CD8-positive, alpha-beta memory T cell (primary cell): ENCODE measurements around the gene IFNA16. TPM values are rescaled to one million over a fixed set of nuclear protein-coding genes. Genes with fewer than 3 reads are reported as not detected.
"Not testable (repeated sequence)": the region's sequence is repeated elsewhere in the genome, so short reads cannot be mapped to it uniquely, and the experiment has no call there.

ENCODE experiments used
- CTCF ChIA-PET: fragments of 350-600 bp; sonication (Branson Sonifier 250); formaldehyde crosslinking; loops from one replicate; lab custom pipeline; 2021; ENCODE audit warnings: antibody characterized with exemption; lab: Charles Lee
- POLR2A ChIA-PET: fragments of 350-600 bp; sonication (Branson Sonifier 250); formaldehyde crosslinking; loops from one replicate; lab custom pipeline; 2021; ENCODE audit warnings: antibody characterized with exemption; lab: Charles Lee
- DNase-seq, 5 donors: peaks; one replicate each; pipeline versions ENCODE4 v3.0.0 to v3.0.0-alpha.2; 2020 to 2022; ENCODE audit warnings: mixed read lengths in 1 of 5
- H3K27ac ChIP-seq: one replicate; pipeline ENCODE4 v1.7.0; 2013; ENCODE audit warnings: low read depth, mild to moderate bottlenecking, low read length, moderate library complexity
- H3K27me3 ChIP-seq: 2 replicates; pipeline ENCODE4 v1.7.0; 2013; ENCODE audit warnings: low read length, mild to moderate bottlenecking; ENCODE audit not compliant: insufficient read depth, poor library complexity, severe bottlenecking
- H3K36me3 ChIP-seq: 2 replicates; pipeline ENCODE4 v1.7.0; 2013; ENCODE audit warnings: mild to moderate bottlenecking, low read length, moderate library complexity; ENCODE audit not compliant: insufficient read depth
- H3K4me1 ChIP-seq: 2 replicates; pipeline ENCODE4 v1.7.0; 2013; ENCODE audit warnings: mild to moderate bottlenecking, low read length, moderate library complexity; ENCODE audit not compliant: insufficient read depth
- H3K4me3 ChIP-seq: 2 replicates; pipeline ENCODE4 v1.7.0; 2013; ENCODE audit warnings: mild to moderate bottlenecking, low read length
- H3K9me3 ChIP-seq: 2 replicates; pipeline ENCODE4 v1.7.0; 2013; ENCODE audit warnings: mild to moderate bottlenecking, low read length
- H3K27ac Mint-ChIP-seq, 8 donors: one replicate each; pipeline ENCODE4 v1.8.0; 2020 to 2021; ENCODE audit warnings: mixed read lengths in 8 of 8, mild to moderate bottlenecking in 6 of 8, inconsistent platforms in 3 of 8, moderate library complexity in 3 of 8
- H3K27me3 Mint-ChIP-seq, 2 donors: one replicate each; pipeline ENCODE4 v1.8.0; 2020 to 2021; ENCODE audit warnings: mixed read lengths in 2 of 2, mild to moderate bottlenecking in 1 of 2, moderate library complexity in 1 of 2
- H3K36me3 Mint-ChIP-seq, 3 donors: one replicate each; pipeline ENCODE4 v1.8.0; 2020 to 2021; ENCODE audit warnings: mixed read lengths in 3 of 3, inconsistent platforms in 1 of 3, mild to moderate bottlenecking in 1 of 3
- H3K4me1 Mint-ChIP-seq, 3 donors: one replicate each; pipeline ENCODE4 v1.8.0; 2020 to 2021; ENCODE audit warnings: mixed read lengths in 3 of 3, inconsistent platforms in 1 of 3, mild to moderate bottlenecking in 1 of 3
- H3K4me3 Mint-ChIP-seq, 7 donors: one replicate each; pipeline ENCODE4 v1.8.0; 2020 to 2021; ENCODE audit warnings: mixed read lengths in 7 of 7, mild to moderate bottlenecking in 6 of 7, moderate library complexity in 4 of 7, inconsistent platforms in 2 of 7
- H3K9me3 Mint-ChIP-seq, 5 donors: one replicate each; pipeline ENCODE4 v1.8.0; 2020 to 2022; ENCODE audit warnings: mixed read lengths in 5 of 5, mild to moderate bottlenecking in 3 of 5, moderate library complexity in 2 of 5, inconsistent platforms in 1 of 5
- polyA plus RNA-seq: library from polyadenylated mRNA; unstranded; fragments of 300-500 nt; fragmentation: Illumina TruSeq; gene quantifications from one replicate; pipeline ENCODE4 v1.2.3, GENCODE V29; 2021
- total RNA-seq, 2 experiments: library from RNA; stranded (reverse); gene quantifications; one replicate each; pipeline ENCODE4 v1.2.3, GENCODE V29; 2021

Gene IFNA16
- not detected for total RNA-seq
- polyA plus RNA-seq = not detected

DNA sequence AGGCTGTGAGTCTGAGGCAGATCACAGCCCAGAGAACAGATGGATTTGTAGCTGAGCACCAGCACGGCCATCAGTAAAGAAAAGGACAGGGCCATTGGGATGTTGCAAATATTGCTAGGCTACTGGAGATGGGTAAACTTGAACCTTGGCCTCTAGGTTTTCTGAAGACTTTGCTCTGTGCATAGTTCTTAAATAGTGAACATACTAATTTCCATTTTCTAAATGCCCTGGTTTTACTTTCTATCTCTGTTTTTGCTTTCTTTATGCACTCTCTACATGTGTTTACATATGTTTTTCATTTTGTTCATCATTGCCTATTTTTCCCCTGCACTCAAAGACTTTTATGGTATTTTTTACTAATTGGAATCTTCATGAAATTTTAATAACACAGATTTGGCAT, at the start of gene IFNA16:
Gene IFNA16, minus strand, starts transcription at position 101 of the 400 bp plus-strand sequence. Its CDS starts 6 bp downstream, at position 95.
- H3K4me1 ChIP-seq, H3K27ac Mint-ChIP-seq, H3K4me3 ChIP-seq, H3K4me3 Mint-ChIP-seq, H3K36me3 ChIP-seq, H3K27ac ChIP-seq, POLR2A ChIA-PET, H3K4me1 Mint-ChIP-seq, H3K36me3 Mint-ChIP-seq, H3K27me3 ChIP-seq, DNase-seq, CTCF ChIA-PET, H3K9me3 Mint-ChIP-seq, H3K9me3 ChIP-seq: not testable (repeated sequence)
- peaks cover 15 to 57% of the 10 kb centered on the region in 2 donors for H3K27me3 Mint-ChIP-seq

- no peak overlapping the region for H3K4me3 Mint-ChIP-seq
- no peak for DNase-seq
- H3K36me3 ChIP-seq = no peaks in the 10 kb centered on the region
- ChIA-PET CTCF (no interaction called here), POLR2A (no interaction called here)
- no peaks in the 10 kb centered on the region for H3K9me3 ChIP-seq
- peaks cover 0 to 4% (median 3%) of the 10 kb centered on the region in 3 donors for H3K4me1 Mint-ChIP-seq
- H3K4me1 ChIP-seq = no peaks in the 10 kb centered on the region
- H3K4me3 ChIP-seq = no peak overlapping the region
- H3K27me3 Mint-ChIP-seq = peaks cover 9 to 14% of the 10 kb centered on the region in 2 donors
- no peaks in the 10 kb centered on the region for H3K36me3 Mint-ChIP-seq
- H3K27ac Mint-ChIP-seq = peak overlapping the region in 1 of 8 donors; percentile 6
- peaks cover 0 to 2% (median 0%) of the 10 kb centered on the region in 5 donors for H3K9me3 Mint-ChIP-seq
- H3K27ac ChIP-seq = no peak overlapping the region
- H3K27me3 ChIP-seq = no peaks in the 10 kb centered on the region
Observed at GRCh38 chr9:21265421-21266189, 48.5 kb upstream of the IFNA16 start.

DNA sequence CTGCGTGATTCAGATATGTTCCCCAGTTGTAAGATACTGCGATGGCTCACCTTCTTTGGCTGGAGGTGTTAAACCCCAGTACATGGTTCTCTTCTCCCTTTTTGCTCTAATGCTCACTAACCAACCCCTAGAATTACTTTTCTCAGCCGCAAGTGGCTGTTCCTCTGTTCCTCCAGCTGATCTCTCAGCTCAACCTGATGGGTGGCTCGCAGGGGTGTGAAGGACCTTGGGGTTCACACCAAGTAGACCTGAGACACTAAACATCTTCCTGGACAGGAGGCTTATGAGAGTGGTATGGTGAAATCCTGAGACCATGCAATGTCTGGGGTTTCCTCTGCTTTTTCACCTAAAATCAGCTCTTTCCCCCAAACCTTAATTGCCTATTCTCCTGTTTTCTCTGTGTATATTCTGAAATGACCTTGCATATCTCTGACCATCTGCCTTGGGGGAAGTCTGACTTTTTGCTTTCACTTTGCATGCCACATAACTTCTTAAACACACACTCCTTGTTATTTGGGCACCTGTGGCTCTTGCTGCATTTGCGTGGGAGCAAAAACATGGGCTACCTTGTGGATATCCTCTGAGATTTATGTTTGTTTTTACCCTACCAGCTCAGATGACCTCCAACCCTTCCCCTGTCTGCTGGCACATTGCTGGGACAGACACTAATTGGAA, 38.6 kb upstream of the IFNA16 start:
- H3K4me1 Mint-ChIP-seq = peaks cover 6 to 7% (median 7%) of the 10 kb centered on the region in 3 donors
- CTCF ChIA-PET = no interaction called here

GRCh38 chr9:21252721-21253547, 35.8 kb upstream of the IFNA16 start:
- H3K4me3 Mint-ChIP-seq = peak overlapping the region in 2 of 7 donors; percentile 2 to 37
- ChIA-PET CTCF (interaction anchor here (1.1 to 2.2 kb wide), 5 partner anchors 16 to 142 kb away, joined by 3 to 10 read pairs (median 4); no protein-coding TSS in a partner anchor), POLR2A (interaction anchor here (0.9 kb wide), 1 partner anchor 43 kb away, joined by 4 read pairs; no protein-coding TSS in a partner anchor)

More for the DNA sequence above, 38.6 kb upstream of the IFNA16 start:
- no peaks in the 10 kb centered on the region for H3K9me3 Mint-ChIP-seq
- H3K27ac ChIP-seq = no peak overlapping the region
- H3K4me3 Mint-ChIP-seq = no peak overlapping the region
- H3K27ac Mint-ChIP-seq = no peak overlapping the region
- peaks cover 11 to 36% of the 10 kb centered on the region in 2 donors for H3K27me3 Mint-ChIP-seq
- POLR2A ChIA-PET = no interaction called here
- DNase-seq = no peak
- H3K4me3 ChIP-seq = no peak overlapping the region
- peaks cover 4% of the 10 kb centered on the region for H3K4me1 ChIP-seq
- H3K36me3 ChIP-seq = no peaks in the 10 kb centered on the region
- no peaks in the 10 kb centered on the region for H3K27me3 ChIP-seq
- H3K36me3 Mint-ChIP-seq = no peaks in the 10 kb centered on the region
- H3K9me3 ChIP-seq = no peaks in the 10 kb centered on the region

GRCh38 chr9:21251638-21252037, 34.5 kb upstream of the IFNA16 start:
- H3K4me3 ChIP-seq = no peak overlapping the region
- no peaks in the 10 kb centered on the region for H3K36me3 ChIP-seq
- H3K4me3 Mint-ChIP-seq = no peak overlapping the region
- no peaks in the 10 kb centered on the region for H3K9me3 Mint-ChIP-seq
- ChIA-PET CTCF (interaction anchor here (0.7 to 2.2 kb wide), 5 partner anchors 14 to 140 kb away, joined by 3 to 10 read pairs (median 4); no protein-coding TSS in a partner anchor), POLR2A (no interaction called here)
- no peaks in the 10 kb centered on the region for H3K9me3 ChIP-seq
- H3K27ac Mint-ChIP-seq = no peak overlapping the region
- peaks cover 6 to 7% (median 7%) of the 10 kb centered on the region in 3 donors for H3K4me1 Mint-ChIP-seq
- H3K4me1 ChIP-seq = peaks cover 4% of the 10 kb centered on the region
- H3K27ac ChIP-seq = no peak overlapping the region
- no peak for DNase-seq
- H3K27me3 Mint-ChIP-seq = peaks cover 8 to 40% of the 10 kb centered on the region in 2 donors
- no peaks in the 10 kb centered on the region for H3K36me3 Mint-ChIP-seq
- no peaks in the 10 kb centered on the region for H3K27me3 ChIP-seq

More at GRCh38 chr9:21252721-21253547, 35.8 kb upstream of the IFNA16 start:
- no peak overlapping the region for H3K4me3 ChIP-seq
- H3K36me3 ChIP-seq = no peaks in the 10 kb centered on the region
- peak in 2 of 5 donors; percentile 7 to 8 for DNase-seq
- H3K4me1 Mint-ChIP-seq = peaks cover 6 to 7% (median 7%) of the 10 kb centered on the region in 3 donors
- no peaks in the 10 kb centered on the region for H3K27me3 ChIP-seq
- H3K27ac ChIP-seq = no peak overlapping the region
- H3K9me3 ChIP-seq = no peaks in the 10 kb centered on the region
- peaks cover 4% of the 10 kb centered on the region for H3K4me1 ChIP-seq
- peaks cover 8 to 45% of the 10 kb centered on the region in 2 donors for H3K27me3 Mint-ChIP-seq
- no peaks in the 10 kb centered on the region for H3K9me3 Mint-ChIP-seq
- H3K36me3 Mint-ChIP-seq = no peaks in the 10 kb centered on the region
- no peak overlapping the region for H3K27ac Mint-ChIP-seq

DNA sequence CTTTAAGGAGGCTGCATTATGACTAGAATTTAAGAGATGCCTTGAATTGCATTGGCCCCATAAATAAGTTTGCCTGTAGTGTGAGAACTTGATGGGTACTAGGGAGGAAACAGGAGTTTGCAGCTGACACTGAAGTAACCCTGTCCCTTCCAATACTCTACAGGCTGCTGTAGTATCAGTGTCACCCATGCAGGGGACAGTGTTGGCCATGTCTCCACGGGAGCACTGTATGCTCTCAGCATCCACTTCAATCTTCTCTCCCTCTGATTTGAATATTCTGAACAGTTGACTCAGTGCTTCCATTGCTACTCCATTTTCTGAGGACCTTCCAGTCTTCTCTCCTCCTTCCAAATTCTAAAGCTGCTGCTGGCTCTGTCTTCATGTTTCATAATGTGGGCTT, 34.1 kb upstream of the IFNA16 start:
- POLR2A ChIA-PET = no interaction called here
- CTCF ChIA-PET = interaction anchor here (0.7 kb wide), 1 partner anchor 140 kb away, joined by 3 read pairs; no protein-coding TSS in a partner anchor
- Histone ChIP-seq H3K9me3 (no peaks in the 10 kb centered on the region), H3K36me3 (no peaks in the 10 kb centered on the region), H3K27ac (no peak overlapping the region), H3K4me3 (no peak overlapping the region), H3K27me3 (no peaks in the 10 kb centered on the region), H3K4me1 (peaks cover 4% of the 10 kb centered on the region)
- Mint-ChIP-seq H3K27ac (peak overlapping the region in 1 of 8 donors; percentile 1), H3K9me3 (no peaks in the 10 kb centered on the region), H3K4me1 (peaks cover 6 to 7% (median 7%) of the 10 kb centered on the region in 3 donors), H3K4me3 (no peak overlapping the region), H3K27me3 (peaks cover 8 to 37% of the 10 kb centered on the region in 2 donors), H3K36me3 (no peaks in the 10 kb centered on the region)
- DNase-seq = no peak

- peaks cover 7 to 33% of the 10 kb centered on the region in 2 donors for H3K27me3 Mint-ChIP-seq
- DNase-seq = no peak
- H3K27me3 ChIP-seq = no peaks in the 10 kb centered on the region
- peaks cover 0 to 2% (median 0%) of the 10 kb centered on the region in 3 donors for H3K36me3 Mint-ChIP-seq
- no peaks in the 10 kb centered on the region for H3K4me1 ChIP-seq
- H3K27ac ChIP-seq = no peak overlapping the region
- no peak overlapping the region for H3K4me3 ChIP-seq
- H3K27ac Mint-ChIP-seq = no peak overlapping the region
- no peaks in the 10 kb centered on the region for H3K9me3 Mint-ChIP-seq
- H3K36me3 ChIP-seq = no peaks in the 10 kb centered on the region
- no peaks in the 10 kb centered on the region for H3K9me3 ChIP-seq
- no peak overlapping the region for H3K4me3 Mint-ChIP-seq
- ChIA-PET CTCF (interaction anchor here (1.4 kb wide), 1 partner anchor 62 kb away, joined by 4 read pairs; no protein-coding TSS in a partner anchor), POLR2A (no interaction called here)
- H3K4me1 Mint-ChIP-seq = no peaks in the 10 kb centered on the region
Observed at GRCh38 chr9:21244836-21245235, 27.7 kb upstream of the IFNA16 start.
